T-helper 9 cell (primary cell): ENCODE data around the gene OLFML2A.

Source experiments
- DNase-seq: peaks from one replicate; pipeline ENCODE4 v3.0.0-alpha.2; 2020

OLFML2A gene

DNA sequence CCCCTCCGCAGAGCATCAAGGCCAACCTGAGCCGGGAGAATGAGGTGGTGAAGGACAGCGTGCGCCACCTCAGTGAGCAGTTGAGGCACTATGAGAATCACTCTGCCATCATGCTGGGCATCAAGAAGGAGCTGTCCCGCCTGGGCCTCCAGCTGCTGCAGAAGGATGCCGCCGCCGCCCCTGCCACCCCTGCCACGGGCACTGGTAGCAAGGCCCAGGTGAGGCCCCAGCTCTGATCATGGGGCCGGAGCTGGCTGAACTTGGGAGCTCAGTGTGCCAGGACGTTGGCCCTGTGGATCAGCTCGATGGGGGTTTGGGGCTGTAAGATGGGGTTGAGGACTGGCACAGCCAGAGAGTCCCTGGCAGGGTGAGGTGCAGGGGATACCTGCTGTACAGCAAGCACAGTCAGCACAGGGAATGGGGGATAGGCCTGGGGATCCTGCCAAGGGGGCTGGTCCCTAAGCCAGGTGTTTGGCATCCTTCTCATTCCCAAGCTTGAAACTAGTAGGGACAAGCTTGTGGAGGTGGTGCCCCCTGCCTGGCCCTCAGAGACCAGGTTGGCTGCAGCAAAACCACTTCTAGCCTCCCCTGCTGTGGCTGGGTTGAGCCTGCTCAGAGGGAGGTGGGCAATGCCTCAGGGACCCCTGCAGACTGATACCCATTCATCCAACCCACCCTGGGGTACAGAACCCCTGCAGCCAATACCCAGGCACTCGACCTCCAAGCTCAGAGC lies 22.5 kb downstream of the OLFML2A start:
- no peak for DNase-seq

DNA sequence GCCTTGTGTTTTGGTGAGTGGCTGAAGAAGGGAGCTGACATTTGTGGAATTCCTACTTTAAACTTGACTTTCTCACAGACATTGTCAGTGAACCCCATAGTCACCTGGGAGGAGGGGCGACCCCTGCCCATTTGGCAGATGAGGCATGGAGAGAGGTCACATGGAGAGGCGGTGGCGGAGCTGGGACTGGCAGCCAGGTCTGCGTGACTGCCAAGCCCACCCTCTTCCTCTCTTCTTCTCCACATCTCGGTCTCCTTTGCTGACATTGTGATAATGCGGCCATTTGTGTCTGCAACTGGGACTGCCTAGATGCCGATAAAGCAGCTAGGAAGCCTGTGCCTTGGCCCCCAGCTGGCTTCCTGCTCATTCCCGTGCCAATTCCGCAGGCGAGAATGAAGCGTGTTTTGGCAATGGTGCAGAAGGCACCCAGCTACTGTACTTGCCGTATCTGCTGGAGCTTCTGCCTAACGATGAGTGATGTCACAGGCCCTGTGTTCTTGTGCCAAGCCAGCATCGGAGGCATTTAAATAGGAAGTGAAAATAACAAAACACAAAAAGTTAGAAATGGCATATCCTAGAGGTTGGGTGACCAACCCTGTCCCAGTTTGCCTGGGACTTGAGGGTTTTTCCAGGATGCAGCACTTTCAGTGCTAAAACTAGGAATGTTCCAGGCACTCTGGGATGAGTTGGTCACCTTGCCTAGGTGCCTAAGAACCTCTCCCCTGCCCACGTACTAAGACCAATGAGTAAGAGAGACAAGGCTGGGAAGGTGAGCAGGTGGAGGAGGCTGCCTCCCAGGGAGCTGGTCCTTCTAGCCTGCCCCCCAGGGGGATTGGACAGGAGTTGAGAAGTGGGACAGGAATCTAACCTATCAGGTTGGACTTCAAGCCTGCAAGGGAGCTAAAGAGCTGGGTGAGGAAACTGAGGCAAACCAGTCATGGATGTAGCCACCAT lies 23.6 kb downstream of the OLFML2A start:
- DNase-seq: no peak

DNA sequence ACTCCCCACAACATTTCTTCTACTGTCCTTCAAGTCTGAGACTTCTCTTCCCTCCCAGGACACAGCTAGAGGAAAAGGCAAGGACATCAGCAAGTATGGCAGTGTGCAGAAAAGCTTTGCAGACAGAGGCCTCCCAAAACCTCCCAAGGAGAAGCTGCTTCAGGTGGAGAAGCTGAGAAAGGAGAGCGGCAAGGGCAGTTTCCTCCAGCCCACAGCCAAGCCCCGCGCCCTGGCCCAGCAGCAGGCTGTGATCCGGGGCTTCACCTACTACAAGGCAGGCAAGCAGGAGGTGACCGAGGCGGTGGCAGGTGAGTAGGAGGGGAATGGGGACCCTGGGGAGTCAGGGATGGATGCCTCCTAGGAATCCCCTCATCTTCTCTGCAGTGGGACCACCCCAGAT lies 24.4 kb downstream of the OLFML2A start:
- DNase-seq: no peak

- DNase-seq: no peak
Measured at GRCh38 chr9:124802426-124802825, 25.5 kb downstream of the OLFML2A start.

- no peak for DNase-seq
Measured at GRCh38 chr9:124803911-124804310, 27.0 kb downstream of the OLFML2A start.

DNA sequence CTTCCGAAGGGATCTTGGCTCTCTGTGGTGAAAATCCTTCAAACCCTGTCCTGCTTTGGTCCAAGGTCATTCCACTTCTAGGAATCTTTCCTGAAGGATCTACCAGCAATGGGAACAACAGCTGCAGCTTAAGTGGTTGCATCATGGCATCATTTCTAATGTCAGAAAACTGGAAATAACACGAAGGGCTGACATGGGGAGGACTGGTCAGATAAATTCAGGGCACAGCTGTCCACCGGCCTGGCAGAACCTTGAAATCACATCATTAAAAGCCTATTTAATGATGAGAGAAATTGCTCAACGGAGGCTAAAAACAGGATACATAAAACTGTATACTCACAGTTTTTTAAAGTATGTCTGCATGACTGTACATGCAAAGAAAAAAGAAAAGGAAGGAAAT lies 28.3 kb downstream of the OLFML2A start:
- DNase-seq: no peak

DNA sequence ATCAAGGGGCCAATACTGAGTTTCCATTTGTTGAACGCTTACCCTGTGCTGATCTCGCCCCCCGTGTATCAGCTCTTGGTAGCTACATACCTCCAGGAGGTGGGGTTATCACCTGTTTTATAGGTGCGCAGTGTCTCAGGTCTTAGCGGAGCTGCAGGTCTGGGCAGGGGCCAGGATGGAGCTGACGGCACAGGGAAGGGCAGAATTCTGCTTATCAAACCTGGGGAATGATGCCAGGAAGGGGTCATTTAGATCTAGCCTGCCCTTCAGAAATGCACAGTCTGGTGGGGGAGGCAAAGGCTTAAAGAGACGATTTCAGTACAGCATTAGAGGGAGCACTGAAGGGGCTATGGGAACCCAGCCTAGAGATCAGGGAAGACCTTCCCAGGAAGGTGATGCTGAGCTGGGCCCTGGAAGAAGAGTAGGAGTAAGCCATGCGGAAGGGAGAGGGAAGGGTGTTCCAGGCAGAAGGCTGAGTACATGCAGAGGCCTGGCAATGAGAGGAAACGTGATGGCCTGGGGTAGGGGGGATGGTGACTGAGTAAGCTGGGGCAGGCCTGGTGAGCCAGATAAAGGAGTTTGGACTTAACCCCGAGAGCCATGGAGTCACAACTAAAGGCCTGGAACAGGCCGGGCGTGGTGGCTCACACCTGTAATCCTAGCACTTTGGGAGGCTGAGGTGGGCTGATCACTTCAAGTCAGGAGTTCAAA lies 31.5 kb downstream of the OLFML2A start:
- no peak for DNase-seq

DNA sequence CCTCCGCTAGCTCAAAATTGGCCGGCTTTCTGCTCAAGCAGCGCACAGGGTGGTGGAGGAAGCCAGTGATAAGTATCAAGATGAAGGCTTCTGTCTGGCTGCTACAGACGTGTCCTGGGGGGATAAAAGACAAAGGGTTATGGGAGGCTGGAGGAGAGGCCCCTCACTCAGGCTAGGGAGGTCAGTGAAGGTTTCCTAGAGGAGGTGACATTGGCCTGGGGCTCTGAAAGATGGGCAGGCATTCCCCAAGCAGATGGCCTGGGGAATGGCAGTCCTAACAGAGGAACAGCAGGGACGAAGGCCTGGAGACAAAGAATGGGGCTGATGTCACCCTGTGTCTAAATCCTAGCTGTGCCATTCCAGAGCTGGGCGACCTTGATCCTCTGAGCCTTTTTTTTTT lies 32.3 kb downstream of the OLFML2A start:
- DNase-seq: no peak

GRCh38 chr9:124809741-124810500 lies 33.0 kb downstream of the OLFML2A start:
- DNase-seq: no peak

GRCh38 chr9:124810663-124811355 lies 33.9 kb downstream of the OLFML2A start:
- DNase-seq: no peak

- no peak for DNase-seq
Measured at GRCh38 chr9:124812441-124812876, 35.5 kb downstream of the OLFML2A start.

DNA sequence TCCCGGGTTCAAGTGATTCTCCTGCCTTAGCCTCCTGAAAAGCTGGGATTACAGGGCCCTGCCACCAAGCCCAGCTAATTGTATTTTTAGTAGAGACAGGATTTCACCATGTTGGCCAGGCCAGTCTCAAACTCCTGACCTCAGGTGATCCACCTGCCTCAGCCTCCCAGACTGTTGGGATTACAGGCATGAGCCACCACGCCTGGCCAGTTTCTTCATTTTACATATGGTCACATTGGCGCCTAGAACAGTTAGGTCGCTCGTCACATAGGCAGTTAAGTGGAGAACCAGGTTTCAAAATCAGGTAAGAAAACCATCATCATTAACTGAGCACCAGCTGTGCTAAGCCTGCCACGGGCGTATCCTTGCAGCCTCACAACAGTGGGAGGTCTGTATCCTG lies 36.1 kb downstream of the OLFML2A start:
- no peak for DNase-seq

DNA sequence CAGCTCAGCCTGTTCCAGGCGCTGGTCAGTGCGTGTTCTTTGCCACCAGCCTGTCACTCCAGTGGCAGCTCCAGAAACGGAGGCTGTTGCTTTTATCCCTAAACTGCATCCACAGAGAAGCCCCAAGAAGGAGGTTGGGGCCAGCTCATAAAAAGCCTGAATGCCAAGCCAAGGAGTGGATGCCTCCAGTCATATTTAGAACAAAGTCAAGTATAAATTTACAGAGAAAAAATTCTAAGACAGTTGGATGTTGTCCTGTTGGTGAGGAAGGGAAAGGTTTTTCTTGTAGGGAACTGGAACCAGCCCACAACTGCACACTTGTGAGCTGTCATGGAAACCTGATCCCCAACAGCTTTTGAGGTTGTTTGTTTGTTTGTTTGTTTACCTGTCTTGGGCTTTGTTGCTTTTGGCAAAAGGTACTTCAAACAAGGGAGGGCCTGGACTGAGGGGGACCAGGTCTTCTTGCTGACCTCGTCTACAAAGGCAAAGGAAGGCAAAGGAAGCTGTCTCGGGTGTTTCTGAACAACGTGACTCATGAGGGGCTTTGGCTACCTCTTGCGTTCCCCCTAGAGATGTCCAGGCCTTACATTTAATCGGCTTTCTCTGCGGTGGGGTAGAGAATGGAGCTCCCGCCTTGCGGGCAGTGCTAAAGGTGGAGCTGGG lies 36.7 kb downstream of the OLFML2A start:
- DNase-seq: no peak

DNA sequence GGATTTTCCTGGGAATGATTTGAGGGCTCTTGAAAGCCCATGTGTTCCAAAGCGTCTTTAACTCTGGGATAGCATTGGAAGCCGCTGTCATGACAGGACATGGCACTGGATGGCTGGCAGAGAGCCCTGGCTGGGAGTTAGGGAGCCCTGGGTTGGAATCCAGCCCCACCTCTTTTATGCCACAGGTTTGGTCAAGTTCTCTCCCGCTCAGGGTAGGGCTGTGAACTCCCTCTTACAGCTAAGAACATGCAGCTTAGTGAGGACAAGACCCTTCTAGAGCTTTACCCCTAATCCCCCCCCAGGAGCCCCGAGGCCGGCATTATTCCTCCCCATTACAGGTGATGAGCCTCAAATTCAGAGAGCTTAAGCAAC lies 37.2 kb downstream of the OLFML2A start:
- no peak for DNase-seq

DNA sequence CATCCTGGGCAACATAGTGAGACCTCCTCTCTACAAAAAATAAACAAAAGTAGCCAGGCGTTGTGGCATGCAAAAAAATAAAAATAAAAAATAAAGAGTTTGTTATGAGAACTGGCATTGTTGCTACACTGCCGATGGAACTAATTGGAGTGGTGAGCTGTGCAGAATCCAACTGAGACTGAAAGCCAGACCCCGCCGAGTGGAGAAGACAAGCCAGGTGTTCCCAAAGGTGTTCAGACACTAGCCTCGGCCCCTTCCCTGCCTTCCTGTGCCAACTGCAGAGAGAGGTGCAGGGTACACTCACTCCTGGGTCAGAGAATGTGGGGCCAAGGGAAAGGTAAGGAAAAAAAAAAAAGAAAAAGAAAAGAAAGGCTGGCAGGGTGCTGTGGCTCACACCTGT lies 38.7 kb downstream of the OLFML2A start:
- no peak for DNase-seq

DNA sequence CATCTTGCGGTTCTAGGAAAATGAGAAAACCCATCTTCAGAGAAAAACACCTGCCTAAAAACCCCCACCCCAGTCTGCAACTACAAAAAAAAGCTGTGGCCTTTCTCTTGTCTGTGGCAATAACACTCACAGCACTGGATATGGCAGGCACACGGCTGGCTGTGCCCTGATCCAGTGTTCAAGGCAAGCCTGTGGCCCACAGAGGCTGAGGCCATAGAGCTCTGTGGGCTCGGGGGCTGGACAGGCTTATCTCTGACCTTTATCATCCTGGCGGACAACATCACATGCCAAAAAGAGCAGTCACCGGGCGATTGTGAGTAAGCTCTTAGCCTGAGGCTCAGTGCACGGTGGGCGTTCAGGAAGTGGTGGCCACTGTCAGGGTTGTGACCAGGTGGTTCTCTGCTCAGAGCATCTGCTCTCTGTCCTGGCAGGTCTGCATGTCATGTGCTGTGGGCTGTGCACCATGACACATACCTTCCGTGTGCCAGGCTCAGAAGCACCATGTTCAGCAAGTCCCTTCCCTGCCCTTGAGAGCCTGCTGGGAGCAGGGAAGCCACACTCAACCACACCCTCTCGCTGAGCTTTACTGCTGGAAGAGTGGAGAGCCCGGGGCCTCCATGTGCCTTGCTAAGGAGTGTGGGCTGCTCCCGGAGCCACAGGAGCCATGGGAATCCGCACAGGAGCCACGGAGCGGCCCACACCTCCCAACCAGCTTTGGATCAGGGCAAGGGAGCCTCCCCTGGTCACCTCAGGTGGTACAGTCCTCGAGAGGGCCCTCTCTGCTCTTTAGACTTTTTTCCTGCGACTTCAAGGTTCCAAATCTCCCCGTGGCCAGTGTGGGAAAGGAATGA lies 41.7 kb downstream of the OLFML2A start:
- no peak for DNase-seq

GRCh38 chr9:124820698-124821623 lies 44.0 kb downstream of the OLFML2A start:
- no peak for DNase-seq

DNA sequence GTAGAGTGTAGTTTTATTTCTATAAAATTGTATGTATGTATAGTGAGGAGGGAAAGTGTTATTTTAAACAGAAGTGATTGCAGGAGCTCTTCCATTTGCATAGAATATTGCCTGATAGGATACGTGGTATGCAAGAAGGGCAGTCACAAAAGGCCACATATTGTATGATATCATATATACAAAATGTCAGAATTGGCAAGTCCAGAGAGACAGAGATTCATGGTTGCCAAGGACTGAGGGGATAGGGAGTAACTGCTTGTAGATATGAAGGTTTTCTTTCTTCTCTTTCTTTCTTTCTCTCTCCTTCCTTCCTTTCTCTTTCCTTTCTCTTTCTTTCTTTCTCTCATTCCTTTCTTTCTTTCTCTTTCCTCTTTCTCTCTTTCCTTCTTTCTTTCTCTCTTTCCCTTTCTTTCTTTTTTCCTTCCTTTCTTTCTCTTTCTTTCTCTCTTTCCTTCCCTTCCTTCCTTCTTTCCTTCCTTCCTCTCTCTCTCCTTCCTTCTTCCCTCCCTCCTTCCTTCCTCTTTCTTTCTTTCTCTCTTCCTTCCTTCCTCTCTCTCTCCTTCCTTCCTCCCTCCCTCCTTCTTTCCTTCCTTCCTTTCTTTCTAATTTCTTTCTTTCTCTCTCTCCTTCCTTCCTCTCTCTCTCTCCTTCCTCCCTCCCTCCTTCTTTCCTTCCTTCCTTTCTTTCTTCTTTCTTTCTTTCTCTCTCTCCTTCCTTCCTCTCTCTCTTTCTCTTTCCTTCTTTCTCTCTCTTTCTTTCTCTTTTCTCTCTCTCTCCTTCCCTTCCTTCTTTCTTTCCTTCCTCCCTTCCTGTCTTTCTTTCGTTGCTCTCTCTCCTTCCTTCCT lies 51.8 kb downstream of the OLFML2A start:
- DNase-seq: no peak
